Neural cell (in vitro differentiated cells): Measurements from ENCODE around the gene ACOX1. TPM values are rescaled to one million over a fixed set of nuclear protein-coding genes. Genes with fewer than 3 reads are reported as not detected.

Source experiments
- H2AFZ ChIP-seq: fragments of 200-600, 300-800 bp; sonication (generic), shearing (Covaris generic); 2 replicates; pipeline ENCODE4 v1.6.0; 2014; ENCODE audit warnings: low read depth, mild to moderate bottlenecking, antibody characterized with exemption, low read length, moderate library complexity
- H3F3A ChIP-seq: fragments of 200-600 bp; shearing (Covaris generic); 2 replicates; pipeline ENCODE4 v1.6.1; 2016; ENCODE audit warnings: mild to moderate bottlenecking, moderate library complexity, mixed read lengths, antibody characterized with exemption, low read length; ENCODE audit not compliant: insufficient read depth, poor library complexity, severe bottlenecking
- H3K27ac ChIP-seq: fragments of 200-600, 300-800 bp; sonication (generic), shearing (Covaris generic); 2 replicates; pipeline ENCODE4 v1.5.1; 2014; ENCODE audit warnings: mild to moderate bottlenecking, low read length, moderate library complexity
- H3K27me3 ChIP-seq: fragments of 300-800, 200-600 bp; sonication (generic), shearing (Covaris generic); 2 replicates; pipeline ENCODE4 v1.6.0; 2014; ENCODE audit warnings: mild to moderate bottlenecking, low read depth, low read length, moderate library complexity; ENCODE audit not compliant: insufficient read depth
- H3K36me3 ChIP-seq: fragments of 300-800, 200-600 bp; sonication (generic), shearing (Covaris generic); 2 replicates; pipeline ENCODE4 v1.5.1; 2014; ENCODE audit warnings: mild to moderate bottlenecking, antibody characterized with exemption, low read length, moderate library complexity; ENCODE audit not compliant: insufficient read depth
- H3K4me2 ChIP-seq: fragments of 300-800, 200-600 bp; sonication (generic), shearing (Covaris generic); 2 replicates; pipeline ENCODE4 v1.6.0; 2014; ENCODE audit warnings: mild to moderate bottlenecking, low read length
- H3K4me3 ChIP-seq: fragments of 300-800, 200-600 bp; sonication (generic), shearing (Covaris generic); 2 replicates; pipeline ENCODE4 v1.5.1; 2014; ENCODE audit warnings: mild to moderate bottlenecking, low read length, moderate library complexity
- H3K79me2 ChIP-seq: fragments of 200-600 bp; shearing (Covaris generic); replicated peaks from 2 replicates; pipeline ENCODE4 v1.6.0; 2014; ENCODE audit warnings: mild to moderate bottlenecking, low read length, moderate library complexity; ENCODE audit not compliant: insufficient read depth
- H3K9ac ChIP-seq: fragments of 300-800, 200-600 bp; sonication (generic), shearing (Covaris generic); 2 replicates; pipeline ENCODE4 v1.6.1; 2016; ENCODE audit warnings: mild to moderate bottlenecking, low read length, mixed read lengths
- H3K9me2 ChIP-seq: fragments of 200-600 bp; shearing (Covaris generic); 2 replicates; pipeline ENCODE4 v1.6.1; 2016; ENCODE audit warnings: mild to moderate bottlenecking, low read length, mixed read lengths; ENCODE audit not compliant: insufficient read depth
- H3K9me3 ChIP-seq: fragments of 200-600, 300-800 bp; sonication (generic), shearing (Covaris generic); 2 replicates; pipeline ENCODE4 v1.6.1; 2016; ENCODE audit warnings: mild to moderate bottlenecking, mixed run types, low read length, moderate library complexity, mixed read lengths
- H4K20me1 ChIP-seq: fragments of 200-600 bp; shearing (Covaris generic); 2 replicates; pipeline ENCODE4 v1.6.1; 2016; ENCODE audit warnings: mild to moderate bottlenecking, mixed run types; ENCODE audit not compliant: insufficient read depth
- CTCF ChIP-seq: fragments of 450-650 bp; IDR thresholded peaks from 2 replicates; pipeline ENCODE4 v1.5.1; 2014; ENCODE audit warnings: antibody characterized with exemption, mild to moderate bottlenecking, moderate library complexity; ENCODE audit not compliant: poor library complexity, severe bottlenecking
- EP300 ChIP-seq: fragments of 450-650 bp; conservative IDR thresholded peaks from 2 replicates; pipeline ENCODE4 v1.6.1; 2014; ENCODE audit warnings: antibody characterized with exemption, mild to moderate bottlenecking, moderate library complexity; ENCODE audit not compliant: poor library complexity, severe bottlenecking
- EZH2 ChIP-seq: fragments of 200-600, 300-800 bp; shearing (Covaris generic), sonication (generic); IDR thresholded peaks from 2 replicates; pipeline ENCODE4 v1.6.1; 2014; ENCODE audit warnings: antibody characterized with exemption, low read length, borderline replicate concordance, mild to moderate bottlenecking; ENCODE audit not compliant: insufficient read depth, poor library complexity, severe bottlenecking
- MXI1 ChIP-seq: fragments of 450-650 bp; conservative IDR thresholded peaks from 2 replicates; pipeline ENCODE4 v1.6.1; 2014; ENCODE audit warnings: antibody characterized with exemption, mild to moderate bottlenecking; ENCODE audit not compliant: poor library complexity, severe bottlenecking
- POLR2AphosphoS5 ChIP-seq: IDR thresholded peaks from 2 replicates; pipeline ENCODE4 v1.6.1; 2012
- RAD21 ChIP-seq: fragments of 450-650 bp; conservative IDR thresholded peaks from 2 replicates; pipeline ENCODE4 v1.6.1; 2014; ENCODE audit warnings: antibody characterized with exemption, mild to moderate bottlenecking, moderate library complexity
- REST ChIP-seq: IDR thresholded peaks from 2 replicates; pipeline ENCODE4 v1.6.1; 2012; ENCODE audit warnings: borderline replicate concordance
- SMC3 ChIP-seq: fragments of 450-650 bp; conservative IDR thresholded peaks from 2 replicates; pipeline ENCODE4 v1.6.1; 2014; ENCODE audit warnings: antibody characterized with exemption, mild to moderate bottlenecking, moderate library complexity; ENCODE audit not compliant: poor library complexity
- TAF1 ChIP-seq: IDR thresholded peaks from 2 replicates; pipeline ENCODE4 v1.6.1; 2012; ENCODE audit warnings: low read depth
- polyA plus RNA-seq: library from polyadenylated mRNA; depleted of rRNA; stranded (reverse); fragments of >200 nt; gene quantifications from 2 replicates; pipeline ENCODE4 v1.2.3, GENCODE V29; 2014

The ACOX1 gene
- polyA plus RNA-seq, 1 donor from 2014 or later = 31.2 TPM

- Histone ChIP-seq H3K9ac (no peak overlapping the region), H3K4me2 (no peak overlapping the region), H4K20me1 (no peaks in the 10 kb centered on the region), H3K4me3 (no peak overlapping the region), H3K27ac (no peak overlapping the region), H3F3A (no peaks in the 10 kb centered on the region), H3K79me2 (no peaks in the 10 kb centered on the region), H3K36me3 (no peaks in the 10 kb centered on the region), H3K27me3 (no peaks in the 10 kb centered on the region), H2AFZ (no peak overlapping the region), H3K9me3 (no peaks in the 10 kb centered on the region), H3K9me2 (no peaks in the 10 kb centered on the region)
- TF ChIP-seq REST (no peak), EP300 (no peak), TAF1 (no peak), SMC3 (no peak), CTCF (no peak), POLR2AphosphoS5 (no peak), MXI1 (no peak), EZH2 (no peak), RAD21 (no peak)
These were observed 87.1 kb downstream of the ACOX1 start for GRCh38 chr17:75891605-75892555.

Other genes starting within 250 kb of the ACOX1 start
- gene GALK1, start 214.0 kb downstream of the ACOX1 start, polyA plus RNA-seq = 4.8 TPM in 2 replicates
- gene UNK, start 194.4 kb downstream of the ACOX1 start, polyA plus RNA-seq = 28.1 and 29.9 TPM in 2 replicates
- gene UNC13D, start 134.8 kb downstream of the ACOX1 start, polyA plus RNA-seq = 1.2 and 6.9 TPM in 2 replicates
- gene WBP2, start 123.8 kb downstream of the ACOX1 start, polyA plus RNA-seq = 21.4 and 21.7 TPM in 2 replicates
- gene TRIM47, start 100.6 kb downstream of the ACOX1 start, polyA plus RNA-seq = 0.54 and 0.67 TPM in 2 replicates
- gene TRIM65, start 82.2 kb downstream of the ACOX1 start, polyA plus RNA-seq = 1.5 and 1.7 TPM in 2 replicates
- gene MRPL38, start 74.3 kb downstream of the ACOX1 start, polyA plus RNA-seq = 91.2 and 115 TPM in 2 replicates
- gene FBF1, start 38.1 kb downstream of the ACOX1 start, polyA plus RNA-seq = 11.7 and 13.5 TPM in 2 replicates
- gene TEN1, start 74 bp upstream of the ACOX1 start, polyA plus RNA-seq = 33.1 and 41.3 TPM in 2 replicates
- 29.2 and 42.8 TPM in 2 replicates for gene CDK3, start 21.7 kb upstream of the ACOX1 start, polyA plus RNA-seq
- gene EVPL, start 48.1 kb upstream of the ACOX1 start, polyA plus RNA-seq = not detected in 2 replicates
- gene SRP68, start 93.4 kb upstream of the ACOX1 start, polyA plus RNA-seq = 22.3 and 26.3 TPM in 2 replicates
- gene GALR2, start 95.6 kb upstream of the ACOX1 start, polyA plus RNA-seq = not detected in 2 replicates
- gene ZACN, start 100.0 kb upstream of the ACOX1 start, polyA plus RNA-seq = 0.10 TPM in 1 of 2 replicates, not detected in the other
- 146 and 180 TPM in 2 replicates for gene EXOC7, start 124.6 kb upstream of the ACOX1 start, polyA plus RNA-seq
- gene FOXJ1, start 162.1 kb upstream of the ACOX1 start, polyA plus RNA-seq = 0.56 and 0.84 TPM in 2 replicates